Lower lobe of right lung (tissue), 2 donors: ENCODE results near the gene HLA-DOA. TPM values are rescaled to one million over a fixed set of nuclear protein-coding genes. Genes with fewer than 3 reads are reported as not detected.

Source experiments
- ATAC-seq, 2 donors: fragments of 200-7000 bp; cut with Tn5 transposase; one replicate each; pipeline ENCODE4 v1.9.1; 2020 to 2022; ENCODE audit warnings: mild to moderate bottlenecking in 2 of 2, moderate library complexity in 2 of 2
- DNase-seq: peaks from one replicate; pipeline ENCODE4 v3.0.0-alpha.2; 2020
- H3K27ac ChIP-seq: fragments of 200-600 bp; one replicate; pipeline ENCODE4 v1.8.0; 2022
- H3K27me3 ChIP-seq: fragments of 200-600 bp; one replicate; pipeline ENCODE4 v1.8.0; 2022; ENCODE audit warnings: low read depth
- H3K36me3 ChIP-seq: fragments of 200-600 bp; one replicate; pipeline ENCODE4 v1.8.0; 2022; ENCODE audit warnings: mild to moderate bottlenecking
- H3K4me1 ChIP-seq: fragments of 200-600 bp; one replicate; pipeline ENCODE4 v1.8.0; 2022
- H3K4me3 ChIP-seq: fragments of 200-600 bp; one replicate; pipeline ENCODE4 v1.8.0; 2022; ENCODE audit warnings: mild to moderate bottlenecking
- H3K9me3 ChIP-seq: fragments of 200-600 bp; one replicate; pipeline ENCODE4 v1.8.0; 2022
- CTCF ChIP-seq: fragments of 200-600 bp; IDR thresholded peaks from one replicate; pipeline ENCODE4 v1.8.0; 2022; ENCODE audit warnings: antibody characterized with exemption, mild to moderate bottlenecking
- intact Hi-C: fragments of 100-400 bp; cut with DNase I; formaldehyde crosslinking; loops from one replicate; pipeline ENCODE4 v1.11.0; 2022
- total RNA-seq: library from RNA; stranded (reverse); fragmentation: NEBNext Ultra II Directional; extraction: Animal tissue kit (Norgen Biotek cat#: 25700); gene quantifications from one replicate; pipeline ENCODE4 v1.2.1, GENCODE V29; 2021
- donor health status: DM: no; HTN: yes; CAD: no; lungs with severe emphysema.

Gene HLA-DOA
- total RNA-seq, 1 donor from 2014 or later, result 31.2 TPM

GRCh38 chr6:33030245-33030644, 20.9 kb upstream of the HLA-DOA start:
- no peaks in the 10 kb centered on the region for H3K9me3 ChIP-seq
- no peak overlapping the region for H3K4me3 ChIP-seq

GRCh38 chr6:33029328-33030184, 20.2 kb upstream of the HLA-DOA start:
- H3K27ac ChIP-seq, result peak overlapping the region; percentile 90
- intact Hi-C loops, result no loop called here
- H3K36me3 ChIP-seq, result no peaks in the 10 kb centered on the region
- ATAC-seq, result peak; percentile 98
- DNase-seq, result peak; percentile 72
- H3K9me3 ChIP-seq, result no peaks in the 10 kb centered on the region
- H3K4me1 ChIP-seq, result peaks cover 19% of the 10 kb centered on the region
- no peak overlapping the region for H3K4me3 ChIP-seq
- H3K27me3 ChIP-seq, result no peaks in the 10 kb centered on the region
- no peak for TF ChIP-seq CTCF

More at GRCh38 chr6:33030245-33030644, 20.9 kb upstream of the HLA-DOA start:
- Histone ChIP-seq H3K27ac (peak overlapping the region; percentile 90), H3K27me3 (no peaks in the 10 kb centered on the region), H3K4me1 (peaks cover 19% of the 10 kb centered on the region), H3K36me3 (no peaks in the 10 kb centered on the region)
- no peak for ATAC-seq
- DNase-seq, result no peak
- intact Hi-C loops, result no loop called here
- TF ChIP-seq CTCF, result no peak

GRCh38 chr6:33028220-33028849, 18.9 kb upstream of the HLA-DOA start:
- peak overlapping the region; percentile 90 for H3K27ac ChIP-seq
- peak; percentile 21 to 23 for ATAC-seq
- DNase-seq, result no peak
- intact Hi-C loops, result no loop called here
- no peaks in the 10 kb centered on the region for H3K36me3 ChIP-seq
- H3K4me1 ChIP-seq, result peaks cover 19% of the 10 kb centered on the region
- no peaks in the 10 kb centered on the region for H3K27me3 ChIP-seq
- H3K9me3 ChIP-seq, result no peaks in the 10 kb centered on the region
- no peak for TF ChIP-seq CTCF
- H3K4me3 ChIP-seq, result no peak overlapping the region

GRCh38 chr6:33024521-33024920, 15.1 kb upstream of the HLA-DOA start:
- Histone ChIP-seq H3K36me3 (no peaks in the 10 kb centered on the region), H3K27ac (no peak overlapping the region), H3K27me3 (no peaks in the 10 kb centered on the region), H3K4me1 (peaks cover 24% of the 10 kb centered on the region), H3K4me3 (no peak overlapping the region), H3K9me3 (no peaks in the 10 kb centered on the region)
- DNase-seq, result no peak
- intact Hi-C loops, result no loop called here
- ATAC-seq, result no peak
- TF ChIP-seq CTCF, result no peak

- H3K9me3 ChIP-seq, result no peaks in the 10 kb centered on the region
- H3K4me3 ChIP-seq, result no peak overlapping the region
- TF ChIP-seq CTCF, result no peak
- DNase-seq, result no peak
- no peak for ATAC-seq
- H3K27ac ChIP-seq, result no peak overlapping the region
- peaks cover 25% of the 10 kb centered on the region for H3K4me1 ChIP-seq
- H3K27me3 ChIP-seq, result no peaks in the 10 kb centered on the region
- intact Hi-C loops, result no loop called here
- H3K36me3 ChIP-seq, result no peaks in the 10 kb centered on the region
Observed at GRCh38 chr6:33023536-33023935, 14.1 kb upstream of the HLA-DOA start.
